ENCODE data around the gene RAB4A. TPM values are rescaled to one million over a fixed set of nuclear protein-coding genes. Genes with fewer than 3 reads are reported as not detected.

RAB4A gene
- total and polyA plus RNA-seq, 2 of the 8 experiments (the other 6 are each of a cell fraction or from before 2014, with no cell fraction given), result 13.3 to 68.8 TPM

DNA sequence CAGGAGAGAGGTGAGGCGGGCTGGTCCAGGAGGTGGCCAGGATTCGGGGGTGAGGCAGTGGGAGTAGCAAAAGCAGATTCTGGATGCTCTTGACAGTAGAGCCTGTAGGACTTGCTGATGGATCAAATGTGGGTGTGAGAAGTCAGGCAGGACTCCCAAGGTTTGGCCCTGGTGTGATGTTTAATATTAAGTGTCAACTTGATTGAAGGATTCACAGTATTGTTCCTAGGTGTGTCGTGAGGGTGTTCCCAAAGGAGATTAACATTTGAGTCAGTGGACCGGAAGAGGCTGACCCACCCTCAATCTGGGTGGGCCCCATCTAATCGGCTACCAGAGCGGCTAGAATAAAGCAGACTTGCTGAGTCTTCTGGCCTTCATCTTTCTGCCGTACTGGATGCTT lies 6.8 kb upstream of the RAB4A start:
- no peaks in the 10 kb centered on the region for H4K20me1 ChIP-seq (replicated peaks in 1 of 2; ENCODE audit: control insufficient read depth in 1 of 2, insufficient read depth in 2 of 2, low read length in 2 of 2)
- H2BK20ac ChIP-seq (ENCODE audit: low read length), result no peak overlapping the region
- DNase-seq (ENCODE audit: low read depth in 1 of 2, low spot score in 2 of 2) (no peak), FAIRE-seq (no peak)
- no peak overlapping the region for H3K4me2 ChIP-seq (ENCODE audit: insufficient read depth in 1 of 2, low read depth in 2 of 2, low read length in 2 of 2)
- H3K18ac ChIP-seq (ENCODE audit: extremely low read depth, low read length), result no peak overlapping the region; the same call in 1 of the 2 replicates
- no peak overlapping the region for H4K5ac ChIP-seq (ENCODE audit: insufficient read length, low read depth, low read length)
- no peak overlapping the region for H3K56ac ChIP-seq (replicated peaks; ENCODE audit: insufficient read length, low read depth, low read length)
- no peaks in the 10 kb centered on the region for H3K27me3 ChIP-seq (replicated peaks in 1 of 4; ENCODE audit: control insufficient read depth in 3 of 4, extremely low read depth in 1 of 4, insufficient read depth in 3 of 4, low read length in 3 of 4)
- no peak overlapping the region; the same call in 1 of the 2 replicates for H4K8ac ChIP-seq (ENCODE audit: extremely low read depth, insufficient read depth, low read length)
- no peaks in the 10 kb centered on the region for H3K79me2 ChIP-seq (ENCODE audit: control insufficient read depth in 1 of 2, insufficient read depth in 2 of 2, low read length in 2 of 2)
- no peaks in the 10 kb centered on the region for H3K23me2 ChIP-seq (ENCODE audit: low read depth, low read length)
- no peak overlapping the region for H2AK5ac ChIP-seq (ENCODE audit: low read depth, low read length)
- TF ChIP-seq NRF1 (IDR thresholded peaks at IDR 0.05; ENCODE audit: low read depth, low read length) (no peak), CTBP2 (IDR thresholded peaks at IDR 0.05; ENCODE audit: borderline replicate concordance, insufficient read depth, insufficient read length, low read length) (no peak), KDM1A (IDR thresholded peaks at IDR 0.05; ENCODE audit: borderline replicate concordance, low read length) (no peak), MAFK (IDR thresholded peaks at IDR 0.05; ENCODE audit: low read depth, low read length) (no peak)
- TF ChIP-seq, protein P1, sequence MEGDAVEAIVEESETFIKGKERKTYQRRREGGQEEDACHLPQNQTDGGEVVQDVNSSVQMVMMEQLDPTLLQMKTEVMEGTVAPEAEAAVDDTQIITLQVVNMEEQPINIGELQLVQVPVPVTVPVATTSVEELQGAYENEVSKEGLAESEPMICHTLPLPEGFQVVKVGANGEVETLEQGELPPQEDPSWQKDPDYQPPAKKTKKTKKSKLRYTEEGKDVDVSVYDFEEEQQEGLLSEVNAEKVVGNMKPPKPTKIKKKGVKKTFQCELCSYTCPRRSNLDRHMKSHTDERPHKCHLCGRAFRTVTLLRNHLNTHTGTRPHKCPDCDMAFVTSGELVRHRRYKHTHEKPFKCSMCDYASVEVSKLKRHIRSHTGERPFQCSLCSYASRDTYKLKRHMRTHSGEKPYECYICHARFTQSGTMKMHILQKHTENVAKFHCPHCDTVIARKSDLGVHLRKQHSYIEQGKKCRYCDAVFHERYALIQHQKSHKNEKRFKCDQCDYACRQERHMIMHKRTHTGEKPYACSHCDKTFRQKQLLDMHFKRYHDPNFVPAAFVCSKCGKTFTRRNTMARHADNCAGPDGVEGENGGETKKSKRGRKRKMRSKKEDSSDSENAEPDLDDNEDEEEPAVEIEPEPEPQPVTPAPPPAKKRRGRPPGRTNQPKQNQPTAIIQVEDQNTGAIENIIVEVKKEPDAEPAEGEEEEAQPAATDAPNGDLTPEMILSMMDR (IDR thresholded peaks at IDR 0.05; ENCODE audit: control extremely low read depth in 1 of 3, insufficient read depth in 1 of 3, low read depth in 1 of 3, low read length in 3 of 3), result no peak
- no peak overlapping the region for H3K4me3 ChIP-seq (ENCODE audit: extremely low read depth in 1 of 4, insufficient read depth in 2 of 4, low read depth in 3 of 4, low read length in 4 of 4)
- no peaks in the 10 kb centered on the region; a peak in 1 of 8 replicates for H3K36me3 ChIP-seq (ENCODE audit: control insufficient read depth in 2 of 4, insufficient read depth in 4 of 4, low read length in 3 of 4)
- no peak overlapping the region for H3K23ac ChIP-seq (ENCODE audit: insufficient read length)
- H3K9me3 ChIP-seq (ENCODE audit: insufficient read depth in 2 of 2, low read depth in 1 of 2, low read length in 1 of 2), result no peaks in the 10 kb centered on the region; a peak in 1 of 4 replicates
- no peak overlapping the region for H3K27ac ChIP-seq (ENCODE audit: low read depth, low read length)
- no peak overlapping the region for H2BK120ac ChIP-seq (replicated peaks; ENCODE audit: low read depth, low read length)
- no peak overlapping the region for H3K4ac ChIP-seq (replicated peaks; ENCODE audit: insufficient read length, low read depth, low read length)
- no peak overlapping the region for H2AFZ ChIP-seq (ENCODE audit: low read length)
- POLR2A ChIA-PET (ENCODE audit: partially characterized antibody), result interaction anchor here (1.3 kb wide), 1 partner anchor 187 kb away, joined by 3 read pairs; no protein-coding TSS in a partner anchor
- no peak overlapping the region for H2BK15ac ChIP-seq (ENCODE audit: low read length)
- H3K4me1 ChIP-seq (replicated peaks in 1 of 4; ENCODE audit: control insufficient read depth in 3 of 4, insufficient read depth in 4 of 4, low read length in 3 of 4), result no peaks in the 10 kb centered on the region
- H3K14ac ChIP-seq (ENCODE audit: insufficient read length), result no peak overlapping the region
- CTCF ChIA-PET (ENCODE audit: partially characterized antibody), result interaction anchor here (1.1 kb wide), 1 partner anchor 560 kb away, joined by 3 read pairs; no protein-coding TSS in a partner anchor
- no peak overlapping the region for H3K9ac ChIP-seq (replicated peaks in 1 of 4; ENCODE audit: extremely low read depth in 1 of 4, low read depth in 3 of 4, low read length in 3 of 4)
- H4K91ac ChIP-seq (replicated peaks; ENCODE audit: insufficient read length, low read length), result no peak overlapping the region
- no peak overlapping the region for H2BK5ac ChIP-seq (ENCODE audit: low read depth, low read length)
- H2BK12ac ChIP-seq (ENCODE audit: low read depth, low read length), result no peak overlapping the region
- no peaks in the 10 kb centered on the region for H3K79me1 ChIP-seq (ENCODE audit: low read depth, low read length)
- 93% methylated on average over 7 of the region's 7 CpGs; no CpG with 5 or more reads in 1 of the 2 experiments for WGBS, 2 experiments (ENCODE audit: extremely low coverage in 1 of 2, insufficient coverage in 1 of 2, insufficient read length in 1 of 2, insufficient replicate concordance in 2 of 2, low coverage in 1 of 2, low lambda C conversion rate in 2 of 2, missing lambda C conversion rate in 1 of 2)
